ENCODE results near the gene DPP6.

The DPP6 gene

GRCh38 chr7:154569916-154570315 is 517.7 kb downstream of the DPP6 start:
- no peak for DNase-seq

GRCh38 chr7:154571772-154572171 is 519.6 kb downstream of the DPP6 start:
- no peak for DNase-seq

- no peak for DNase-seq
These were observed 522.0 kb downstream of the DPP6 start for GRCh38 chr7:154574235-154574634.

- no peak for DNase-seq
These were observed 523.3 kb downstream of the DPP6 start for GRCh38 chr7:154575497-154575896.

GRCh38 chr7:154576604-154577003 is 524.4 kb downstream of the DPP6 start:
- DNase-seq, result no peak

GRCh38 chr7:154577141-154577873 is 525.1 kb downstream of the DPP6 start:
- no peak for DNase-seq

- no peak for DNase-seq
These were observed 526.1 kb downstream of the DPP6 start for GRCh38 chr7:154578336-154578735.

- DNase-seq, result no peak
These were observed 527.5 kb downstream of the DPP6 start for GRCh38 chr7:154579711-154580110.

GRCh38 chr7:154581251-154581890 is 529.2 kb downstream of the DPP6 start:
- DNase-seq, result no peak

- DNase-seq, result no peak
These were observed 531.3 kb downstream of the DPP6 start for GRCh38 chr7:154583454-154583853.

- no peak for DNase-seq
These were observed 532.4 kb downstream of the DPP6 start for GRCh38 chr7:154584352-154585252.

- no peak for DNase-seq
These were observed 535.6 kb downstream of the DPP6 start for GRCh38 chr7:154587792-154588191.

GRCh38 chr7:154591544-154591943 is 539.3 kb downstream of the DPP6 start:
- DNase-seq, result no peak

GRCh38 chr7:154592388-154592787 is 540.2 kb downstream of the DPP6 start:
- no peak for DNase-seq

- no peak for DNase-seq
These were observed 546.2 kb downstream of the DPP6 start for GRCh38 chr7:154598396-154598795.

- no peak for DNase-seq
These were observed 546.7 kb downstream of the DPP6 start for GRCh38 chr7:154598864-154599263.

- no peak for DNase-seq
These were observed 558.7 kb downstream of the DPP6 start for GRCh38 chr7:154610903-154611302.

- DNase-seq, result no peak
These were observed 561.6 kb downstream of the DPP6 start for GRCh38 chr7:154613811-154614210.

- DNase-seq, result no peak
These were observed 568.0 kb downstream of the DPP6 start for GRCh38 chr7:154620141-154620755.

GRCh38 chr7:154623399-154623798 is 571.2 kb downstream of the DPP6 start:
- no peak for DNase-seq

- no peak for DNase-seq
These were observed 575.6 kb downstream of the DPP6 start for GRCh38 chr7:154627646-154628290.

- DNase-seq, result no peak
These were observed 576.4 kb downstream of the DPP6 start for GRCh38 chr7:154628556-154628955.

GRCh38 chr7:154631162-154631561 is 579.0 kb downstream of the DPP6 start:
- no peak for DNase-seq
